ENCODE results near the gene HPN.

DNA sequence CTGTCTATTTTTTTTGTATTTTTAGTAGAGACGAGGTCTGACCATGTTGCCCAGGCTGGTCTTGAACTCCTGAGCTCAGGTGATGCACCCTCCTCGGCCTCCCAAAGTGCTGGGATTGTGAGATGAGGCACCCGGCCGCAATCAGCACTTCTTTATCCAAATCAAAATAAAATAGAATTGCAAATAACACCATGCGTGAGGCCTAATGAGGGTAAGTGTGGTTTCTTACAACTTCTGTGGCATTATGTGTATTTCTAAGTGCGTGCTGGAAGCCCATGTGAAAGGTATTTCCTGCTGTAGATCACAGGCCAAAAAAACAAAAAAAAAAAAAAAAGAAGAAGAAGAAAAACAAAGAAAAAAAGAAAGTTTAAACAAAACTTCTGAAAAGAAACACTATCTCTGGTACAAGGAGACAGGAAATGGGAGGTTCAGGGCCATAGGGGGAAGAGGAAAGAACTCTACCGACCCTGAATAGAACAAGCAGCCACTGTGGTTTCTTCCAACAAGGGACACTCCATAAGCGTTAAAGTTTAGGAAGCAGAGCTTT lies 44.4 kb upstream of the HPN start:
- TF ChIP-seq, protein P1, sequence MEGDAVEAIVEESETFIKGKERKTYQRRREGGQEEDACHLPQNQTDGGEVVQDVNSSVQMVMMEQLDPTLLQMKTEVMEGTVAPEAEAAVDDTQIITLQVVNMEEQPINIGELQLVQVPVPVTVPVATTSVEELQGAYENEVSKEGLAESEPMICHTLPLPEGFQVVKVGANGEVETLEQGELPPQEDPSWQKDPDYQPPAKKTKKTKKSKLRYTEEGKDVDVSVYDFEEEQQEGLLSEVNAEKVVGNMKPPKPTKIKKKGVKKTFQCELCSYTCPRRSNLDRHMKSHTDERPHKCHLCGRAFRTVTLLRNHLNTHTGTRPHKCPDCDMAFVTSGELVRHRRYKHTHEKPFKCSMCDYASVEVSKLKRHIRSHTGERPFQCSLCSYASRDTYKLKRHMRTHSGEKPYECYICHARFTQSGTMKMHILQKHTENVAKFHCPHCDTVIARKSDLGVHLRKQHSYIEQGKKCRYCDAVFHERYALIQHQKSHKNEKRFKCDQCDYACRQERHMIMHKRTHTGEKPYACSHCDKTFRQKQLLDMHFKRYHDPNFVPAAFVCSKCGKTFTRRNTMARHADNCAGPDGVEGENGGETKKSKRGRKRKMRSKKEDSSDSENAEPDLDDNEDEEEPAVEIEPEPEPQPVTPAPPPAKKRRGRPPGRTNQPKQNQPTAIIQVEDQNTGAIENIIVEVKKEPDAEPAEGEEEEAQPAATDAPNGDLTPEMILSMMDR (IDR thresholded peaks at IDR 0.05) = no peak
- no peak for TF ChIP-seq POLR2A (IDR thresholded peaks at IDR 0.05)

All from Peyer's patch (tissue), 4 donors.